ENCODE data around the gene POU2F2. TPM values are rescaled to one million over a fixed set of nuclear protein-coding genes. Genes with fewer than 3 reads are reported as not detected.

Gene POU2F2
- total RNA-seq, 1 experiment from 2014 or later: 2.9 TPM

DNA sequence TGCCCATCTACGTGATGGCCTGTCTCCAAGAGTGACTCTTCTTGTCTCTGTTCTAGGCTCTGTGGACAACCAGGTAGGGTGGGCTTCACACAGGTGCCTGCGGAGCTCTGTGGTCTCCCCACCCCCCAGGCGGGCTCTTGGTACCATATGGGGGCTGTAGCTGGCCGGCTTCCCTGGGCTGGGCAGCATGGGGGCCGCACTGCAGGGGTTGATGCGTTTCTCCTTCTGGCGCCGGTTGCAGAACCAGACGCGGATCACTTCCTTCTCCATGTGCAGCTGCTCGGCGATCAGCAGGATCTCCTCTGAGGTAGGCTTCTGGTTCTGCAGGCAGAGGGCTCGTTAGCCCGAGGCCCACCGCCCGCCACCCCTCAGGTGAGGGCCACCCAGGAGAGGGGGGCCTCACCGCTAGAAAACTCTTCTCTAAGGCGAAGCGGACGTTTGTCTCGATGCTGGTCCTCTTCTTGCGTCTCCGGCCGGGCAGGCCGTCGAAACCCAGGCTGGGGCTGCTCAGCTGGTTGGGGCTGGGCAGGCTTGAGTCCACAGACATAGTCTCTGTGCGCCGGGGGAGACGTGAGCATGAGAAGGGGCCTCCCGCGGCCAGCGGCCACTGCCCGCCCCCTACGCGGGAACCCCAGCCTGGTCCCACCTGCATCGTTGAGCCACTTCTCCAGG is 37.0 kb downstream of the POU2F2 start:
- H3K27ac ChIP-seq: no peak overlapping the region
- no peak for DNase-seq
- H3F3A ChIP-seq (ENCODE audit: insufficient read depth, low read depth): peaks cover 4% of the 10 kb centered on the region; the same call in 1 of the 2 replicates
- H3K4me2 ChIP-seq: no peak overlapping the region
- TF ChIP-seq EZH2 (IDR thresholded peaks at IDR 0.05; ENCODE audit: low read depth): no peak
- TF ChIP-seq, protein P1, sequence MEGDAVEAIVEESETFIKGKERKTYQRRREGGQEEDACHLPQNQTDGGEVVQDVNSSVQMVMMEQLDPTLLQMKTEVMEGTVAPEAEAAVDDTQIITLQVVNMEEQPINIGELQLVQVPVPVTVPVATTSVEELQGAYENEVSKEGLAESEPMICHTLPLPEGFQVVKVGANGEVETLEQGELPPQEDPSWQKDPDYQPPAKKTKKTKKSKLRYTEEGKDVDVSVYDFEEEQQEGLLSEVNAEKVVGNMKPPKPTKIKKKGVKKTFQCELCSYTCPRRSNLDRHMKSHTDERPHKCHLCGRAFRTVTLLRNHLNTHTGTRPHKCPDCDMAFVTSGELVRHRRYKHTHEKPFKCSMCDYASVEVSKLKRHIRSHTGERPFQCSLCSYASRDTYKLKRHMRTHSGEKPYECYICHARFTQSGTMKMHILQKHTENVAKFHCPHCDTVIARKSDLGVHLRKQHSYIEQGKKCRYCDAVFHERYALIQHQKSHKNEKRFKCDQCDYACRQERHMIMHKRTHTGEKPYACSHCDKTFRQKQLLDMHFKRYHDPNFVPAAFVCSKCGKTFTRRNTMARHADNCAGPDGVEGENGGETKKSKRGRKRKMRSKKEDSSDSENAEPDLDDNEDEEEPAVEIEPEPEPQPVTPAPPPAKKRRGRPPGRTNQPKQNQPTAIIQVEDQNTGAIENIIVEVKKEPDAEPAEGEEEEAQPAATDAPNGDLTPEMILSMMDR (conservative IDR thresholded peaks at IDR 0.05): no peak
- intact Hi-C loops (cut with micrococcal nuclease; ENCODE audit: unreplicated experiment): loop anchor here (10.0 kb wide), 1 partner anchor 100 kb away; the partner anchor contains the start of gene ATP1A3
- no peaks in the 10 kb centered on the region for H3K36me3 ChIP-seq (ENCODE audit: low read depth)
- H4K20me1 ChIP-seq (ENCODE audit: insufficient read depth): no peaks in the 10 kb centered on the region
- no TSS peak for BruUV-seq (replicated peaks)
- peaks cover 4% of the 10 kb centered on the region; the same call in 1 of the 2 replicates for H3K4me1 ChIP-seq (replicated peaks; ENCODE audit: insufficient read depth)
- CTCF ChIA-PET: no interaction called here
- POLR2A ChIA-PET (ENCODE audit: unreplicated experiment): interaction anchor here (0.5 kb wide), 1 partner anchor 211 kb away, joined by 3 read pairs; no protein-coding TSS in a partner anchor
- H2AFZ ChIP-seq: no peak overlapping the region
- no peaks in the 10 kb centered on the region for H3K9me3 ChIP-seq (ENCODE audit: insufficient read depth, low read depth)
- no peak overlapping the region for H3K4me3 ChIP-seq
- H3K27me3 ChIP-seq (ENCODE audit: insufficient read depth, low read depth): no peaks in the 10 kb centered on the region
- H3K9me2 ChIP-seq (ENCODE audit: insufficient read depth): no peaks in the 10 kb centered on the region
- H3K79me2 ChIP-seq (ENCODE audit: low read depth): no peaks in the 10 kb centered on the region

DNA sequence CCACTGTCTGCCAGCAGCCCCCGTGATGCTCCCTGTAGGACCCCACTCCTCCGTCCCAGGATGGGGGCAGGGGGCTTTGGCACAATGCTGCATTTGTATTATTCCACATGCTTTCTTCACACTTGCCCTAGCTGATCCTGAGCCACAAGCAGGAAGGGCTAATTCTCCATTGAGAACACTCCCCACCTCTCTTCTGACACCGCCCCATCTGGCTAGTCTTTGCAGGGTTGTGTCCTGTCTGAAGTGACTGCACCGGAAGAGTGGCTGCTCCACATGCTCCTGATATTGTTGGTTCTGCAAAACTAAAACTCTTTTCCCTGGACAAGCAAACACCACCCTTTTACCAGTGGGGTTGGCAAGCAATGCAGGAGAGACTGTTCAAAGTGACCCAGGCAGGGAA is 38.3 kb downstream of the POU2F2 start:
- Histone ChIP-seq H3K9me3 (ENCODE audit: insufficient read depth, low read depth) (no peaks in the 10 kb centered on the region), H3K27ac (no peak overlapping the region), H3K27me3 (ENCODE audit: insufficient read depth, low read depth) (no peaks in the 10 kb centered on the region), H3F3A (ENCODE audit: insufficient read depth, low read depth) (peaks cover 4% of the 10 kb centered on the region; the same call in 1 of the 2 replicates), H3K9me2 (ENCODE audit: insufficient read depth) (no peaks in the 10 kb centered on the region), H2AFZ (no peak overlapping the region), H3K36me3 (ENCODE audit: low read depth) (no peaks in the 10 kb centered on the region), H3K79me2 (ENCODE audit: low read depth) (no peaks in the 10 kb centered on the region), H3K4me2 (no peak overlapping the region), H3K4me1 (replicated peaks; ENCODE audit: insufficient read depth) (peaks cover 4% of the 10 kb centered on the region; the same call in 1 of the 2 replicates), H3K4me3 (no peak overlapping the region), H4K20me1 (ENCODE audit: insufficient read depth) (no peaks in the 10 kb centered on the region)
- ChIA-PET CTCF (interaction anchor here (0.6 kb wide), 1 partner anchor 20 kb away, joined by 3 read pairs; no protein-coding TSS in a partner anchor), POLR2A (ENCODE audit: unreplicated experiment) (no interaction called here)
- no peak for DNase-seq
- intact Hi-C loops (cut with micrococcal nuclease; ENCODE audit: unreplicated experiment): loop anchor here (2.0 to 10.0 kb wide), 2 partner anchors 99 to 135 kb away; partner anchors contain the start of genes ATP1A3 and RABAC1
- BruUV-seq (replicated peaks): no TSS peak
- TF ChIP-seq, protein P1 (conservative IDR thresholded peaks at IDR 0.05): no peak
- TF ChIP-seq EZH2 (IDR thresholded peaks at IDR 0.05; ENCODE audit: low read depth): no peak

DNA sequence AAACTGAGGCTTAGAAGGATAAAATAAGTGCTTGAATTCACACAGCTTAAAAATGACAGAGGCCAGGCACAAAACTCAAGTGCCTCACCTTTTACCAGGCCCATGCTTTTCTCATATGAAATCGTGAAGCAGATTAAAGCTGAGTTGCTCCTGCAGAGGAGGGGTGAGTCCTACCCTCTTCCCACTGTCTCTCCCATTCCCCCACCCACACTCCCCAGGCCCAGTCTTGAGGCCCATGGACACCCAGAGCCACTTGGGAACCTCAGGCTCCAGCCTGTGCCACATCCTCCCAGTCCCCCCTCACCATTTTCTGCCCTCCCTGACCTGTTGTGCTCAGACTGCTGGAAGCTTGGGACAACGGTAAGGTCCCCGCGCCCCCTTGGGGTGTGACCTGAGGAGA is 38.7 kb downstream of the POU2F2 start:
- no peak overlapping the region for H3K27ac ChIP-seq
- H3F3A ChIP-seq (ENCODE audit: insufficient read depth, low read depth): peaks cover under 1% of the 10 kb centered on the region; the same call in 1 of the 2 replicates

More for the DNA sequence above, 38.7 kb downstream of the POU2F2 start:
- no TSS peak for BruUV-seq (replicated peaks)
- H4K20me1 ChIP-seq (ENCODE audit: insufficient read depth): no peaks in the 10 kb centered on the region
- no peak overlapping the region for H3K4me2 ChIP-seq
- no peaks in the 10 kb centered on the region for H3K27me3 ChIP-seq (ENCODE audit: insufficient read depth, low read depth)
- no peak for DNase-seq
- H3K4me3 ChIP-seq: no peak overlapping the region
- no peaks in the 10 kb centered on the region for H3K36me3 ChIP-seq (ENCODE audit: low read depth)
- TF ChIP-seq, protein P1 (conservative IDR thresholded peaks at IDR 0.05): no peak
- TF ChIP-seq EZH2 (IDR thresholded peaks at IDR 0.05; ENCODE audit: low read depth): no peak
- no peak overlapping the region for H2AFZ ChIP-seq
- H3K4me1 ChIP-seq (replicated peaks; ENCODE audit: insufficient read depth): 0 out of 2 replicates have a peak, but pooled peaks cover 5% of the 10 kb centered on the region
- POLR2A ChIA-PET (ENCODE audit: unreplicated experiment): no interaction called here
- H3K9me2 ChIP-seq (ENCODE audit: insufficient read depth): no peaks in the 10 kb centered on the region
- intact Hi-C loops (cut with micrococcal nuclease; ENCODE audit: unreplicated experiment): loop anchor here (2.0 to 10.0 kb wide), 2 partner anchors 99 to 135 kb away; partner anchors contain the start of genes ATP1A3 and RABAC1
- H3K79me2 ChIP-seq (ENCODE audit: low read depth): no peaks in the 10 kb centered on the region
- CTCF ChIA-PET: interaction anchor here (0.6 kb wide), 1 partner anchor 20 kb away, joined by 3 read pairs; no protein-coding TSS in a partner anchor
- H3K9me3 ChIP-seq (ENCODE audit: insufficient read depth, low read depth): no peaks in the 10 kb centered on the region
